ENCODE measurements around the gene GLT8D2.

DNA sequence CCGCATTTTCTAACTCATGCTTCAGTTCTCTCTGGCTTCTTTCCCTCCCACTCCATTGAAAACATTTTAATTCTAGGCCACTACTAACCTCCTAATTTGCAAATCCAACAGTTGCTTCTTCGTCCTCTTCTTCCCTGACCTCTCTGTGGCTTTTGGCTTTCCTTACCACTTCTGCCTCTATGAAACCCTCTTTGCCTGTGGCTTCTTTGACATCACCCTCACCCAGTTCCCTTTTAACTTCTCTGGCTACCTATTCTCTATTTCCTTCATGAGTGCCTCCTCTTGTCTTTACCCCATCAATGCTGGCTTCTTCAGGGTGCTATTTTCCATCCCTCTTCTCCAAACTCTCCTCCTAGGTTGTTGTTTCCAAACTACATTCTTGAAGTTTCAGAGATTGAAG, 10.0 kb upstream of the GLT8D2 start:
- TF ChIP-seq CTCF (conservative IDR thresholded peaks at IDR 0.05) (no peak), ZFX (IDR thresholded peaks at IDR 0.05) (no peak)
